NCI-H146 treated with DMSO at 0.1 percent for 48 hours (cell line): ENCODE measurements around the gene FAIM2.
"Not testable (repeated sequence)": the region's sequence is repeated elsewhere in the genome, so short reads cannot be mapped to it uniquely, and the experiment has no call there.

Experiments
- DNase-seq: peaks from one replicate; lab custom pipeline; 2025; ENCODE audit not compliant: unreplicated experiment; lab: John Stamatoyannopoulos, UW

Gene FAIM2

GRCh38 chr12:49866859-49867569, 36.7 kb downstream of the FAIM2 start:
- peak; percentile 29 for DNase-seq

GRCh38 chr12:49865782-49866135, 37.9 kb downstream of the FAIM2 start:
- DNase-seq = no peak

GRCh38 chr12:49865109-49865781, 38.5 kb downstream of the FAIM2 start:
- DNase-seq = no peak

GRCh38 chr12:49864798-49865090, 39.0 kb downstream of the FAIM2 start:
- no peak for DNase-seq

- DNase-seq = no peak
These were observed 39.5 kb downstream of the FAIM2 start for GRCh38 chr12:49863946-49864797.

- not testable (repeated sequence) for DNase-seq
These were observed 42.8 kb downstream of the FAIM2 start for GRCh38 chr12:49860921-49861320.

- not testable (repeated sequence) for DNase-seq
These were observed 47.8 kb downstream of the FAIM2 start for GRCh38 chr12:49855890-49856289.

- DNase-seq = no peak
These were observed 48.7 kb downstream of the FAIM2 start for GRCh38 chr12:49854976-49855375.

GRCh38 chr12:49853671-49854070, 50.0 kb downstream of the FAIM2 start:
- DNase-seq = no peak

- DNase-seq = no peak
These were observed 56.5 kb downstream of the FAIM2 start for GRCh38 chr12:49847161-49847560.

- DNase-seq = no peak
These were observed 57.7 kb downstream of the FAIM2 start for GRCh38 chr12:49846032-49846431.

- no peak for DNase-seq
These were observed 59.7 kb downstream of the FAIM2 start for GRCh38 chr12:49843876-49844437.

GRCh38 chr12:49843411-49843810, 60.3 kb downstream of the FAIM2 start:
- DNase-seq = no peak

GRCh38 chr12:49842519-49843352, 61.0 kb downstream of the FAIM2 start, which contains the start of gene BCDIN3D:
BCDIN3D (minus strand) TSS chr12:49843106; CDS start chr12:49843087, 19 bp downstream.
- DNase-seq = peak; percentile 91

GRCh38 chr12:49838973-49839633, 64.6 kb downstream of the FAIM2 start:
- peak; percentile 29 for DNase-seq

GRCh38 chr12:49832836-49833421, 70.8 kb downstream of the FAIM2 start:
- DNase-seq = no peak

GRCh38 chr12:49831717-49832116, 72.0 kb downstream of the FAIM2 start:
- DNase-seq = no peak

GRCh38 chr12:49828133-49829091, 75.3 kb downstream of the FAIM2 start, which contains the start of gene NCKAP5L:
NCKAP5L (minus strand) TSS chr12:49828413; CDS start chr12:49804044, 24,369 bp downstream.
- DNase-seq = peak; percentile 94
